AG04450 (cell line): ENCODE measurements around the gene AMBRA1. TPM values are rescaled to one million over a fixed set of nuclear protein-coding genes. Genes with fewer than 3 reads are reported as not detected.

Source experiments
- CTCF ChIA-PET: fragments of 300-600, 350-600 bp; formaldehyde crosslinking; extraction: SDS; loops from one replicate; lab custom pipeline; 2022; ENCODE audit warnings: antibody characterized with exemption, inconsistent platforms; lab: Charles Lee
- POLR2A ChIA-PET: fragments of 350-600 bp; formaldehyde crosslinking; extraction: SDS; loops from one replicate; lab custom pipeline; 2021; ENCODE audit warnings: antibody characterized with exemption, inconsistent platforms; lab: Yijun Ruan, JAX
- DNase-seq: peaks from one replicate; pipeline ENCODE4 v3.0.0-alpha.2; 2011; ENCODE audit warnings: low read depth, low spot score
- H3K27ac ChIP-seq: one replicate; pipeline ENCODE4 v1.5.1; 2012; ENCODE audit warnings: low read depth, low read length, control low read depth
- H3K27me3 ChIP-seq: one replicate; pipeline ENCODE4 v1.6.0; 2012; ENCODE audit warnings: low read length; ENCODE audit not compliant: control insufficient read depth, insufficient read depth
- H3K4me3 ChIP-seq: 2 replicates; pipeline ENCODE4 v1.5.1; 2011; ENCODE audit warnings: mild to moderate bottlenecking, low read depth, low read length, control low read depth
- H3K9me3 ChIP-seq: 2 replicates; pipeline ENCODE4 v1.5.1; 2012; ENCODE audit warnings: low read length; ENCODE audit not compliant: control insufficient read depth, insufficient read depth
- CTCF ChIP-seq: IDR thresholded peaks from 2 replicates; pipeline ENCODE4 v1.5.1; 2011; ENCODE audit warnings: low read depth, low read length, control low read depth, inconsistent platforms
- polyA plus RNA-seq: library from polyadenylated mRNA; depleted of rRNA; stranded (reverse); fragments of >200 nt; gene quantifications from 2 replicates; pipeline ENCODE4 v1.2.3, GENCODE V29; 2011

AMBRA1 gene
- polyA plus RNA-seq, 1 experiment, result 12.8 TPM

GRCh38 chr11:46555267-46556054 lies 38.4 kb downstream of the AMBRA1 start:
- TF ChIP-seq CTCF, result no peak
- no peak overlapping the region for H3K27ac ChIP-seq
- ChIA-PET CTCF (interaction anchor here (1.1 to 2.7 kb wide), 3 partner anchors 26 to 163 kb away, joined by 4 to 11 read pairs (median 7); partner anchors contain the start of genes ATG13 and HARBI1), POLR2A (no interaction called here)
- no peak for DNase-seq
- H3K4me3 ChIP-seq, result no peak overlapping the region
- no peaks in the 10 kb centered on the region for H3K27me3 ChIP-seq
- H3K9me3 ChIP-seq, result no peaks in the 10 kb centered on the region

GRCh38 chr11:46554213-46555147 lies 39.3 kb downstream of the AMBRA1 start:
- POLR2A ChIA-PET, result no interaction called here
- no peak overlapping the region for H3K4me3 ChIP-seq
- no peaks in the 10 kb centered on the region for H3K9me3 ChIP-seq
- H3K27me3 ChIP-seq, result no peaks in the 10 kb centered on the region
- H3K27ac ChIP-seq, result peak overlapping the region; percentile 72
- peak; percentile 30 for DNase-seq
- CTCF ChIA-PET, result interaction anchor here (1.1 to 2.7 kb wide), 5 partner anchors 17 to 162 kb away, joined by 3 to 11 read pairs (median 6); partner anchors contain the start of genes ATG13 and HARBI1
- TF ChIP-seq CTCF, result no peak

- no peak for DNase-seq
- no peaks in the 10 kb centered on the region for H3K9me3 ChIP-seq
- CTCF ChIA-PET, result interaction anchor here (1.1 to 2.7 kb wide), 4 partner anchors 16 to 64 kb away, joined by 3 to 11 read pairs (median 6); partner anchors contain the start of genes ATG13 and HARBI1
- TF ChIP-seq CTCF, result no peak
- peak overlapping the region; percentile 12 for H3K27ac ChIP-seq
- H3K4me3 ChIP-seq, result no peak overlapping the region
- no peaks in the 10 kb centered on the region for H3K27me3 ChIP-seq
- POLR2A ChIA-PET, result no interaction called here
Measured at GRCh38 chr11:46553814-46554212, 40.0 kb downstream of the AMBRA1 start.

GRCh38 chr11:46551261-46551660 lies 42.6 kb downstream of the AMBRA1 start:
- no peak for TF ChIP-seq CTCF
- H3K27me3 ChIP-seq, result no peaks in the 10 kb centered on the region
- ChIA-PET POLR2A (interaction anchor here (0.7 kb wide), 1 partner anchor 131 kb away, joined by 7 read pairs; no protein-coding TSS in a partner anchor), CTCF (interaction anchor here (0.6 to 2.2 kb wide), 3 partner anchors 22 to 161 kb away, joined by 3 to 8 read pairs (median 6); partner anchors contain the start of gene CHRM4)
- no peaks in the 10 kb centered on the region for H3K9me3 ChIP-seq
- H3K4me3 ChIP-seq, result no peak overlapping the region
- no peak overlapping the region for H3K27ac ChIP-seq
- DNase-seq, result no peak
